NOMO-1 treated with DMSO at 0.1 percent for 48 hours (cell line): ENCODE data around the gene P2RX1.

ENCODE experiments used
- DNase-seq: peaks from one replicate; lab custom pipeline; 2025; ENCODE audit not compliant: unreplicated experiment; lab: John Stamatoyannopoulos, UW

Gene P2RX1

DNA sequence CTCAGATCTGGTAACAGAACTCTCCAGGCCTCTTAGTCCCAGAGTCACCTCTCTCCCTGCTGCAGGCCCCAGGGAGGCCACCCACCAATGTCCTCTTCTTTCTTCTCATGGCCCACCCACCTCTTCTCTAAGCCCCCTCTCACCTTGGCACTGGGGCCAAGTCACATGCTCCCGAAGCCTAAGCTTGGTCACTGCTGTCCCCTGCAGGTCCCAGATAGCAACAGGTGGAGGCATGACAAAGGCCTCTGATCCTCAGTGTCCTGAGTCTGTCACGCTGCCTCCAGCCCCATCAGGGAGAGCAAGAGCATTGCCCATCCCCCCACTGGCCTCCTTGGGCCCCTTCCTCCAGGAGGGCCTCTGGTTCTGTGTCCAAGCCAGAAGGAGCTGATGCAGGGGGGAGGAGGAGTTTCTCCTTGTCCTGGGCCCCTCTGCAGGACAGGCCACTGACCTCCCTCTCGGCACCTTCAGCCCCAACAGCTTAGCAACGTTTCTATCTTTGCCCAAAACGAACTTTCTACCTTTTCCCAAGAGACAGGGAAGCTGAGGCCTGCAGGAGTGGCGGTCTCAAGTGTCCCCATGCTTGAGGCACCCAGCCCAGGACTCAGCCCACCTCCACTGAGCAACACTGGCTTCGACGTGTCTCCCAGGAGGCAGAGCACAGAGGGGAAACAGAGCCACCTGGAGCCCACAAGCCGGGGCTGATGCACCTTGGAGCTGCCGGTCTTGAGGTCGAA, 8.6 kb downstream of the P2RX1 start:
- DNase-seq, result no peak

DNA sequence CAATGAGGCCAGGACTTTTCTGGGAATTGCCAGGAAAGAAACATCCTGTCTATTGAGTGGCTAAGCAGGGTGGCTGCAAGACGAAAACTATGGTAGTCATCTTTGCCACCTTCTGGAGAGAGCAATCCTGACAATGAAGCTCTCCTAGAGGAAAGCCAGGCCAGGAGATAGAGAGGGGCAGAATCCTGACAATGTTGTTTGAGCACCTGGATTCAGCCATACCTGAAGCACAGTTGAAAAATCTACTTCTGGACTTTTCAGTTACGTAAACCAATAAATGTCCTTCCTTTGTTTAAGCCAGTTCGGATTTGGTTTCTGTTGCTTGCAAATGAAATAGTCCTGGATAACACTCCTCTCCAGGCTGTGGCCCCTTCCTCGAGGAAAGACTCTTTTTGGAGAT, 9.4 kb downstream of the P2RX1 start:
- no peak for DNase-seq

DNA sequence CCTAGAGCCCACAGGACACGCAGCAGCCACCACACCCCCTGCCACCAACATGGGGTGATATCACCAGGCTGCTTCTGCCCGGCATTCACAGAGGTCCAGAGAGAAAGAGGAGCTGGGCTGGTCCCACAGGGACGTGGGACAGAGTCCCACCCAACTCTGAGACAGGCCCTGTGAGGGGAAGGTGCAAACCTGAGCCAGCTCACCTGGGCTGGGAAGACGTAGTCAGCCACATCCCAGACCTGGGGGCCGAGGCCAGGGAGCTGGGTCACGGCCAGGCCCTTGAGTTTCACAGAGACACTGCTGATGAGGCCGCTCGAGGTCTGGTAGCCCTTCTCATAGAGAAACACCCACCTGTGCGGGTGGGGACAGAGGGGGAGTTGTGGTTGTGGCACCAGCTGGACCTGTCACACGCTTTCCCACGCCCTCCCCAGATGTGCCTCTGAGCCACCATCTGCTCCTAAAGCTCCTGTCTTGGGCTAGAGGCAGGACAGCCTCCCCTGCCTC, 11.2 kb downstream of the P2RX1 start:
- no peak for DNase-seq

DNA sequence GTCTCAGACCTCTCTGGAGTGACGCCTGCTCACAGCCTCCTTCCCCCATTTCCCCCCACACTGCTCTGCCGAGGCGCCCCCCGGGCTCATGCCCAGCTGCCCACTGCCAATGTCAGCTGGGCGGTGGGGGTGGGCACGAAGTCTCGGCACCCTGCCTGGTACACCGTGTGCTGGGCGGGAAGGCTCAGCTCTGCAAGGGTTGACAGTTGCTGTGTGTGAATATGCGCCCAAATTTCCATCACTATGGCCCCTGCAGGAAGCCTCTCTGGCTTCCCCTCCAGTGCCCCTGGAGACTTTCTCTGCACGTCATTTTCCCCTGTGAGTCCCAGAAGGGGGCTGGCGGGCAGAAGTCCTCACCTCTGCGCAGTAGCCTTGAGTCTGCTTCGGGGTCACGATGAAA, 11.8 kb downstream of the P2RX1 start:
- no peak for DNase-seq

DNA sequence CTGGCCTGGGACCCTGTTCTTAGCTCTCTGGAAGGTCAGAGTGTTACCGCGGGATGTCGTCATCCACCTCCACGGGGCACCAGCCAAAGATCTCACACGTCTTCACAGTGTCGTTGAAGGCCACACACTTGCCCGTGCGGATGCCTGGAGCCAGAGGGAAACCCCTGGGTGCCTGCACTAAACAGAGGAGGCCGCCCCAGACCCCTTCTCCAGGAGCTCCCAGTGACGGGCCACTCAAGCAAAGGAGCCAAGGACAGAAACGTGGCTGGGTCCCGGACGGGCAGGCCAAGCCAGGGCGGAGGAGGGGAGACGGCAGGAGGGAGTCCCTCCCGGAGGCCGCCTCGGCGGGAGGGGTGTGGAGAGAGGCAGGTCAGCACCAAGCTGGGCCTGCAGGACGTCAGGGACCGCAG, 12.4 kb downstream of the P2RX1 start:
- DNase-seq, result no peak

DNA sequence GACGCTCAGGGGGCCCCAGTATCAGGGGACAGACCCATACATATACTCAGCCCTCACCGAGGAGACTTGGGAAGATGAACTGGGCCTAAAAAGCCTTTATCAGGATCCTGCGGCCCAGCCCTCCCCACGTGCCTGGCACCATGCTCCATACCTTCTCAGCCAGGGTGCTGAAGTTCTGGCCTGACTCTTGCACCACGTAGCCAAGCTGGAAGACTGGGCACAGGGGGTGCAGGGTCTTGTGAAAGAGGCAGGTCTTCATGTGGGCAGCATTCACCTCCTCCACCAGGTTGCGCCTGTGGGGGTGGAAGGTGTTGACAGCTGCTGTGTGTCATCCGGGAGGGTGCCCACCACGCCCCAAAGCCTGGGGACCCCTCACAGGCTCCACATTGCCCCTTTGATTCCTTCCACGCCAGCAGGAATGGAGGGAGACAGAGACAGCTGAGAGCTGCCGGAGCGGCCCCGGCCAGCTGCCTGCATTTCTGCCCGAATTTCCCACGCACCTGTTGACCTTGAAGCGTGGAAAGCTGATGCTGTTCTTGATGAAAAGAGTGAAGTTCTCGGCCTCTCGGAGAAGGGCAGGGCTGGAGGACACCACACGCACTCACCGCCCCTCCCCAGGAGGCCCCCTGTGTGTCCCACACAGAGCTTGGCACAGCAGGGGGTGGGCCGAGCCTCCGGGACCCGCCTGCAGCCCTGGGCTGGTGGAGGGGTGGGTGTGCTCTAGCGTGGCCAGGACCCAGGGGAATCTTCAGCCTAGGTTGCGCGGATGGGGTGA, 13.0 kb downstream of the P2RX1 start:
- no peak for DNase-seq

DNA sequence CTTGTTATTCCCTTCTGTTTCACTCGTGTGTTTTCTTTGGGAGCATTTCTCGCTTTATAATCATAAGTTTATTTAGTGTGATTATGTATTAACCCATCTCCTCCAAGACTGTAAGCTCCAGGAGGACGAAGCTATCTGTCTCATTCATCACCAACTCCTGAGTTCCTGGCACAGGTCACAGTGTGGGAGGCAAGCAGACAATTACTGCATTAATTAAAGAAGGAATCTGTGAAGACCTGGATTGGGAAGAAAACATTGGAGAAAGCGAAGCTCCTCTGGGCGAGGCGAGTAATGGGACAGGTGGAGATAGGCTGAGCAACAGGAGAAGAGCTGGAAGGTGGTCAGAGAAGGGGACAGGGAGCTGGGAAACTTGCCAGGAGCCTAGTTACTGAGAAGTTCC, 15.6 kb downstream of the P2RX1 start:
- no peak for DNase-seq

DNA sequence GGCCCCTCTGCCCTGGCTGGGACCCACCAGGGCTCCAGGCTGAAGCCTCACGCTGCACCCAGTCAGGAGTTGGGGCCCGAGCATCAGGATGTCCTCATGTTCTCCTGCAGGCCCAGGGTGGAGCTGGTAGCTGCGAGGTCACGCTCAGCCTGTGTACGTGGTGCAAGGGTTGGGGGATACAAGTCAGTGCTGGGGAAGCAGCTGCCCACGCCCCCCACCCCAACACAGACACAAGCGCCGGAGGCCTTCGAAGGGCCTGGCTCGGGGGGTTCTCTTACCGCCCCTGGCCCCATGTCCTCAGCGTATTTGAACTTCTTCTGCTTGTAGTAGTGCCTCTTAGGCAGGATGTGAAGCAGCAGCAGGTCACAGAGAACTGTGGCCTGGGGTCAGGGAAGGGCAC, 18.5 kb downstream of the P2RX1 start:
- DNase-seq, result no peak

DNA sequence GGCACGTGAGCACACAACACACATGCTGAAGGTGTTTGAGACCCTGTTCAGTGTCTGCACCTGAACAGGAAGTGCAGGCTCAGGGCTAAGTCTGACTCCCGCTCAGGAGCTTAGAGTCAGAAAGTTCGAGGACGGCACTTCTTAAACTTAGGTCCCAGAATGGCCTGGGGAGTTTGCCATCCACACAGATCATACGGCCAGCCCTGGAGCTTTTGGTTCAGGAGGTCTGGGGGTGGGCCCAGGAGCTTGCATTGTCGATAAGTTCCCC, 19.4 kb downstream of the P2RX1 start:
- no peak for DNase-seq

DNA sequence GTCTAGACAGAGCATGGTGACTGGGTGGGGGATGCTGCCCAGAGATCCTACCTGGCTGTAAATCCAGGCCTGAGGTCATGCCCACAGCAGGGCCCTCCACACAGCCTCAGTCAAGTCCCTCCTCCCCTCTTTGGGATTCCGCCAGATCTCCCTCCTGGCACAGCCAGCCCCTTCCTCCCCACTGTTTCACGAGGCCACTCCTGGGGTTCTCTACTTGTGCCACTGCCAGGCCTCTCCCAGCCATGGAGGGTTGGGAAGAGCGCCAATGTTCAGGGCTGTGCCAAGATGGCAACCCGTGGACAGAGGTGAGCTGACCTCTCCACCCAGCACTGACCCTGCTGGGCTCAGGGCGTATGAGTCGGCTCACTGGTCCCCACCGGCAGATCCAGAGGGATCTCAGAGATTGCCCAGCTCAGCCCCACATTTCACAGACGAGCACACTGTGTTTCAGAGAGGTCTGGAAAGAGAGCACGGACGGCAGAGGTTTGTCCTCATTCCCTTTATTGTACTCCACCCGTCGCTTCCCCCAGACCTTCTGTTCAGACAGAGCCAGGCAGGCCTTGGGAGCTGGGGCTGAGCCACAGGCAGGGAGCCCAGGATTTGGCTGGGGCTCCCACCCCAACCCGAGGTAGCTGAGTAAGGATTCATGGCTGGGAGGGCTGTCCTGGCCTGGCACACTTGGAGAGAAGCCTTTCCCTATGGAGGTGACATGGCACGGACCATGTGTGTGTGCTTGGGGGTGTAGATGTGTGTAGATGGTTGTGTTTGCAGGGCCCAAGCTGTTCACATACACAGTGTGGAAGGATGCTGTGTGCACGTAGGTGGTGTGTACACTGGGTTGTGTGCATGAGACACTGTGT, 19.9 kb downstream of the P2RX1 start:
- DNase-seq, result no peak

DNA sequence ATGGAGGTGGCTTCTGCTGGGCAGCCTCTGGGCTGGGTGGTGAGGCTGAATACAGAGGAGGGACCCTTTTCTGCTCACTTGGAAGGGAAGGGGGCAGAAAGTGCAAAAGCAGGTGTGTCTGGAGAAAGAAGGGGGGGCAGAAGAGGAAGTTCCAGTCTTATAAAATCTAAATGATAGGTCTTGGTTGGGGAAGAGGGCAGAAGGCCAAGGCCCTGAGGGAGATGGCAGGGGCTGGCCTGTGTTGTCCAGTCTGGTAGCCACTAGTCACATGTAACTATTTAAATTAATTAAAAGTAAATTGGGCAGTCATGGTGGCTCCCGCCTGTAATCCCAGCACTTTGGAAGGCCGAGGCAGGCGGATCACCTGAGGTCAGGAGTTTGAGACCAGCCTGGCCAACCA, 20.9 kb downstream of the P2RX1 start:
- no peak for DNase-seq

DNA sequence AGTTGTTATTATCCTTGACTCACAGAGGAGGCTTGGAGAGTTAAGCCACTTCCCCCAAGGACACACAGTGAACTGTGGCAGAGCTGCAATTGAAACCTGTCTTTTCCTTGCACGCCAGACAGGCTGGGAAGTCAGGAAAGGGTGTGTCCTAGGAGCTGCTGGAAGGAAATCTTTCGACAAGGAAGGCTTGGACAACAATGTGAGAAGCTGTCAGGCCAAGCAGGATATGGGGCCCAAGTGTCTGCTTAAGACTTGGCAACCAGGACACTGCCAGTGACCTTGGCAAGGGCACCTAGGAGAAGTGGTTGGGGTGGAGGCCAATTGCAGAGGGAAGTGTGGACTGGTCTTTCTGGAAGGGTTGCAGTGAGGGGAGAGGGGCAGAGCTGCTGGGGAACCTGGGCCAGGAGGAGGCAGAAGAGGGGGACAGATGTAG, 21.3 kb downstream of the P2RX1 start:
- peak; percentile 37 for DNase-seq

DNA sequence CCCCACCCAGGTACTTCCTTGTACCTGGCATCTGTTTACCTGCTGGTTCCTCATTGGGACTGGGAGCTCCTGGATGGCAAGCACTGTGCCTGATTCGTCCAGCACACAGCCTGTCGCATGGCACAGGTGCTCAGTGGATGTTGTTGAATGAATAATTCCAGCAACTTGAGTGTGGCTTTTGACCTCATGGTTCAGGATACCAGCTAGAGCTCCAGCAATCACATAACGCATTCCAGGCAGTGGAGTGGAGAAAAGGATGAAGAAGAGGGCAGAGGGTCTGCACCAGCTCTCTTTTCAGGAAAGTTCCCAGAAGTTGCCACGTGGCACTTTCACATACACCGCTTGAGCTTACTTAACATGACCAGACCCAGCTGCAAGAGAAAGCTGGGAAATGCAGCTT, 22.1 kb downstream of the P2RX1 start:
- no peak for DNase-seq

DNA sequence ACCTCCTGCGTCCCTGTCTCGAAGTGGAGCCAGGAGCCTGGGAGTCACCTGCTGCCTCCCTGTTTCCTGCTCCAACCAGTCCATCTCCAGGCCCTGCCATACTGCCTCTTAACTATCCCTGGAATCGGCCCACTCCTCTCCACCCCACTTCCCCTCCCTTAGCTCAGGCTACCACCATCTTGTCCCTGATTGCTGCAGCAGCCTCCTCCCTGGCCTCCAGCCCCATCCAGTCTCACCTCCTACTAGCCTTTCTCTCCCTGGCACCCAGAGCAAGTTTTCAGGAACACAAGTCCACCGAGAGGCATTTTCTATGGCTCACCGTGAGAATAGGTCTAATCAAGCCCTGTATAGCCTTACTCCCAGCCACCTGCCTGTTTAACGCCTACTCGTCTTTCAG, 22.5 kb downstream of the P2RX1 start:
- no peak for DNase-seq

DNA sequence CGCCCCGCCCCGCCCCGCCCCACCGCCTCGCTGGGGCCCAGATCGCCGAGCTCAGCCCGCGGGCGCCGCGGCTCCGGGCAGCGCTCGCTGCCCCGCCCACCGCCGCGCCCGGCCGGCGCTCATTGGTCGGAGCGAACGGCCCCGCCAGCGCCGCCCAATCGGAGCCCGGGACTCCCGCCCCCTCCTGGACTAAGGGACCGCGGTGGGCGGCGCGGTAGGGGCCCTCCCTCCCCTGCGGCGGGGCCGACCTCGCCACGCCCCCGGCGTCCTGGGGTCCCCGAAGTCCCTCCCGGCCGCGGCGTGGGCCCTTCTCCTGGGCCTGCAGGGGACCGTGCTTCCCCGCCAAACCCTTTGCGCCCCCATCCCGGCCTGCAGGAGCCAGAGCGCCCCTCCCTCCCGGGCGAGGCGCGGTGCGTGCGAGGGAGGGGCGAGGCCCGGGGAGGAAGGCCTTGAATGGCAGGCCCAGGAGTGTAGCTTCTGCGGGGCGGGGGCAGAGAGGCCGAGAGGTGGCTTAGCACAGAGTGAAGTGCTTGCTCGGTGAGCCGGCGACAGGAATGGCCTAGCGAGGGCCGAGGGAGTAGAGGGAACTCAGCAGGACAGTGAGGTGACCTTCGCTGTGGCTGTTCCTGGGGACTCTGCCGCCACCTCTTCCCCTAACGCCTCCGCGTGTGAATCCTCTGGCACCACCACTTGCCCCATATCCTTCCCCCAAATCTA, 23.1 kb downstream of the P2RX1 start, which contains the start of gene CAMKK1:
Gene CAMKK1, minus strand, starts transcription at position 51 of the 717 bp plus-strand sequence. CDS start 7,366 bp downstream, outside the sequence.
- DNase-seq, result peak; percentile 84

DNA sequence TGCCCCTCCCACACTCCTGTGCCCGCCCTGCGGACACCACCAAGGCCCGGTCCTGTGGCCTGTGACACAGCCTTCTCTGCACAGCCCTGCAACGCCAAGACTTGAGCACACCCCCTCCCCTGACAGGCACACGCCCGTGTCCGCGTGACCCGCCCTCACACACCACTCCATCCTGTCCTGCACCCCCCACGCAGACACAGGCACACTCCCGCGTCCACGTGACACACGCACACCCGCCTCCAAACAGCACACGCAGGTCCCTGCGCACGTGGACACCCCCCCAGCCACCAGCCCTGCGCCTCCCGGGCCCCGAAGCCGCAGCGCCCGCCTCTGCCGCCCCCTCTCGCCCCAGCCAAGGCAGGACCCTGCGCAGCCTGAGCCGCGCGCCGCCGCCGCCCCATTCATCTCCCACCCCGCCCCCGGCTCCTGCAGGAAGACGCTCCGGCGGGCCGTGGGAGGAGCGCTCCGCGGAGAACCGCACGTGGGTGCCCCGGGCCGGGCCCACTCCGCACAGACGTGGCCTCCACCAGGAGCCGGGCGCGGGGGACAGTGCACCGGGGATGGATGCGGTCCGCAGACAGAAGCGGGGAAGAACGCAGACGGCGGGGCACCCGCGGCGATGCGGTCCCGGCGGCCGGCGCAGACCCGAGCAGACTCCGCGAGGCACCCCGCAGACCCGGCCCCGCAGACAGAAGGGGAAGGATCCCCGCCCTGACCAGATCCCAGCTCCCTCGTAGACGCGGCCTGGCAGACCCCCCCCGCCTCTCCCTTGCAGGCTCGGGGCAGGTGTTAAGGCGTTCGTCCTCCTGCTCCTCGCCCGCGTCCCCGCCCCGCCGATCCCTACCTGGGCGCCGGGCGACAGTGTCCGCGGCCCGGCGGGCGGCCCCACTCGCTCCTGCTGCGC, 23.9 kb downstream of the P2RX1 start:
- DNase-seq, result peak; percentile 43

DNA sequence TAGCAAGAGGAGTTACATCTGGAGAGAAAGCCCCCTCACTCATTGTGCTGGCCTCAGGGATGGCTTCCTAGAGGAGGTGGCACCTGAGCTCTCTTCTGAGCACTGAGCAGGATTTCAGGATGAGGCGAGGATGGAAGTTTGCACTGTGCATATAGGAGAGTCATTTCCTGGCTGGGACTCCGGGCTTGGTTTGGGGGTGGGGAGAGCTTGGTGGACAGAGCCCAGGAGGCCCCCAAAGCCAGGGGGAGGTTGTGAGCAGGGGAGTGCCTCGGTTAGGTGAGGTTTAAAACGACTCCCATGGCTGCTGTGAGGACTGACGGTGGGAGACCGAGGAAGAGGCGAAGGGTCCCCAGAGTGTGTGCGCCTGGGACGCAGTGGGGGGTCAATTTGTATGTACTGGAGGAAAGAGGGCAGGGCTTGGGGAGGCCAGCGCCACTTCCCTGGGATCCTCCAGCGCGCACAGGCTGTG, 24.6 kb downstream of the P2RX1 start:
- no peak for DNase-seq

DNA sequence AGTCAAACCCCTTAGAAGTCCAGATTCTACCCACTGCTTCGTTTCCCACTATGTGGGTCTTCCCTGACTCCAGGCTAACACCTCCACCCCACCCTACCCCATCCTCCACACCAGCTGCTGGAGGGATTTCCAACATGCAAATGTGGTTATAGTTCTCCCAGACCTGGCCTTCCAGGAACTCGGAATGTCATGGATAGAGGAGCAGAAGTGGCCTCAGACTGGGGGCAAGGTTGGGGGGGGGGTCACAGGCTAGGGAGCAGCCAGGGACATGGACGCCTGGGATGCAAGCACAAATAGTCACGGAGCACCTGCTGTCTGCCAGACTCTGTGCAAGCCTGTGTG, 25.4 kb downstream of the P2RX1 start:
- DNase-seq, result no peak

DNA sequence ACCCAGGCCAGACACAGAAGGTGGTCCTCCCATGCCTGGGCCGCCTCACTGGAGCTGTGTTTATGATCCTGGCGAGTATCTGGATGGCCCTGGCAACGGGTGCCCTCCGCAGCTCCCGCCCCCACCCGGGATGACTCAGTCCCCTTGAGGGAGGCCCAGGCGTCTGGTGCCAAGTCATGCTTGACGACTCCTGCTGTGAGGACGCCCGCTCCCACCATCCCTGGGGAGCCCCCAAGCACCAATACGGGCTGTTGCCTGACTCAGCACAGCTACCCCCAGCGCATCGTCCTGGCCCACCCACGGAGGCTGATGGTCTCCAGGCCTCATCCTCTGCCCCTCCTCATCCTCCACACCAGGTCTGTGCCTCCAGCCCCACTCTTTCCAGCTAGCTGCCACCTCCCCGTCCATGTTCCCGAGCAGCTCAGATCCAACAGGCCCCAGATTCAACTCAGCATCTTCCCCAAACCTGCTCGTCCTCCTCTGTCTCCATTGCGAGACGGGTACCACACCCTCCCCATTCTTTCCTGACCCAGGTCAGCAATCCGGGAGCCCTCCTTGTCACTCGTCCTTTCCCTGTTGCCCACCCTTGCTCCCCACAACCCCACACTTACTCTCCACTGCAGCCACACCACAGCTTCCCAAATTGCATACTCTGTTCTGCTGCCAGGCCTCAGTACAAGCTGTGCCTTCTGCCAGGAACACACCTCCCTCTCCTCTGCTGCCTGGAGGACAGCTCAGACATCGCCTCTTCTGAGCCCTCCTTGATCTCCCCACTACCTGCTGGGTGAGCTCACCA, 26.0 kb downstream of the P2RX1 start:
- no peak for DNase-seq
